EH (cell line): Measurements from ENCODE around the gene SCGB3A1.
A peak's percentile ranks its signal among the peaks of the same experiment; 100 is the strongest.

Source experiments
- DNase-seq: peaks from one replicate; pipeline ENCODE4 v3.0.0-alpha.2; 2015; ENCODE audit warnings: low read depth

SCGB3A1 gene

GRCh38 chr5:180586870-180587269 lies 4.4 kb downstream of the SCGB3A1 start:
- no peak for DNase-seq

- no peak for DNase-seq
These were observed 5.1 kb downstream of the SCGB3A1 start for GRCh38 chr5:180586204-180586603.

- DNase-seq, result no peak
These were observed 7.6 kb downstream of the SCGB3A1 start for GRCh38 chr5:180583738-180584137.

- DNase-seq, result no peak
These were observed 10.6 kb downstream of the SCGB3A1 start for GRCh38 chr5:180580681-180581080.

GRCh38 chr5:180575571-180575970 lies 15.7 kb downstream of the SCGB3A1 start:
- no peak for DNase-seq

- DNase-seq, result no peak
These were observed 22.4 kb downstream of the SCGB3A1 start for GRCh38 chr5:180568914-180569313.

- DNase-seq, result no peak
These were observed 27.3 kb downstream of the SCGB3A1 start for GRCh38 chr5:180563994-180564393.

GRCh38 chr5:180558232-180558631 lies 33.1 kb downstream of the SCGB3A1 start:
- DNase-seq, result no peak

- DNase-seq, result peak; percentile 66
These were observed 34.0 kb downstream of the SCGB3A1 start for GRCh38 chr5:180557217-180557809.

- peak; percentile 50 for DNase-seq
These were observed 36.0 kb downstream of the SCGB3A1 start for GRCh38 chr5:180555168-180555921.

GRCh38 chr5:180553530-180553929 lies 37.8 kb downstream of the SCGB3A1 start:
- peak; percentile 31 for DNase-seq

GRCh38 chr5:180548563-180548962 lies 42.7 kb downstream of the SCGB3A1 start:
- DNase-seq, result no peak

GRCh38 chr5:180545248-180545647 lies 46.1 kb downstream of the SCGB3A1 start:
- no peak for DNase-seq

GRCh38 chr5:180541710-180542109 lies 49.6 kb downstream of the SCGB3A1 start:
- DNase-seq, result no peak
